ENCODE measurements around the gene DOCK2. TPM values are rescaled to one million over a fixed set of nuclear protein-coding genes. Genes with fewer than 3 reads are reported as not detected.

DOCK2 gene
- total and polyA plus RNA-seq, 2 experiments from 2014 or later, result 6.5 to 10.4 TPM

DNA sequence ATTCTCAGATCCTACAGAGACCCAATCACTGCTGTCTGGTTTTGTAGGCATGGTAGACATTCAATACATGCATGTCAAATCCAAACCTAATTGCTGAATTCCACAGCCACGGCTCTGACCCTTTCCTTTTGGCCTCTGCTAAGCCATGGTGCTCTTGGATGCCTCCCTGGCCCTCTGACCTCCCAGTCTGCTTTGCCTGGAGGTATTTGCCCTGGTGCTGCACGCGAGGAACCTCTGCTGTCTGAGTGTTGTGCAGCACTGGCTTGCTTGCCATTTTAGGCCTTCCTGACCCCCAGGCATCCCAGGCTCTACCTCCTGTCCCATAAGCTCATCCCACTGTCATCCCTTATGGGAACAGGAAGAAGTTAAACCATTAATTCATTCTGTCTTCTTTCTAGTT, 60.9 kb downstream of the DOCK2 start:
- peaks cover 34% of the 10 kb centered on the region for H3K4me1 ChIP-seq (ENCODE audit: insufficient read depth)
- no peaks in the 10 kb centered on the region for H3K9me2 ChIP-seq (ENCODE audit: insufficient read depth)
- peaks cover 41% of the 10 kb centered on the region for H3F3A ChIP-seq (ENCODE audit: insufficient read depth)
- WGBS, 2 experiments (ENCODE audit: low coverage in 1 of 2, low lambda C conversion rate in 2 of 2, missing lambda C conversion rate in 2 of 2), result 90 to 93% methylated on average over 3 of the region's 3 CpGs
- H3K9me3 ChIP-seq (ENCODE audit: low read depth), result no peaks in the 10 kb centered on the region
- peak overlapping the region; percentile 64 for H3K4me2 ChIP-seq (ENCODE audit: unreplicated experiment)
- no peaks in the 10 kb centered on the region for H3K36me3 ChIP-seq (ENCODE audit: low read depth)
- no peak overlapping the region for H3K4me3 ChIP-seq
- no peak overlapping the region for H2AFZ ChIP-seq
- TF ChIP-seq EZH2phosphoT487 (IDR thresholded peaks at IDR 0.05; ENCODE audit: insufficient read depth, low read depth) (no peak), EZH2 (IDR thresholded peaks at IDR 0.05; ENCODE audit: insufficient read depth, poor library complexity, severe bottlenecking) (no peak)
- H3K9ac ChIP-seq, result no peak overlapping the region
- no peaks in the 10 kb centered on the region for H3K27me3 ChIP-seq (replicated peaks; ENCODE audit: insufficient read depth)
- in situ Hi-C loops (cut with MboI), result no loop called here
- H3K79me2 ChIP-seq (ENCODE audit: insufficient read depth), result no peaks in the 10 kb centered on the region
- peak overlapping the region; percentile 91 for H3K27ac ChIP-seq
- no peak for DNase-seq
- no peaks in the 10 kb centered on the region for H4K20me1 ChIP-seq (ENCODE audit: insufficient read depth)

- DNase-seq, result no peak
- Histone ChIP-seq H3K9me2 (ENCODE audit: insufficient read depth) (no peaks in the 10 kb centered on the region), H3F3A (ENCODE audit: insufficient read depth) (peaks cover 48% of the 10 kb centered on the region), H3K9ac (no peak overlapping the region), H2AFZ (no peak overlapping the region), H3K27me3 (replicated peaks; ENCODE audit: insufficient read depth) (no peaks in the 10 kb centered on the region), H3K9me3 (ENCODE audit: low read depth) (no peaks in the 10 kb centered on the region), H4K20me1 (ENCODE audit: insufficient read depth) (no peaks in the 10 kb centered on the region), H3K4me1 (ENCODE audit: insufficient read depth) (peaks cover 37% of the 10 kb centered on the region), H3K4me3 (no peak overlapping the region), H3K4me2 (ENCODE audit: unreplicated experiment) (no peak overlapping the region), H3K79me2 (ENCODE audit: insufficient read depth) (no peaks in the 10 kb centered on the region), H3K27ac (no peak overlapping the region), H3K36me3 (ENCODE audit: low read depth) (no peaks in the 10 kb centered on the region)
- in situ Hi-C loops (cut with MboI), result loop anchor here (10.0 to 25.0 kb wide), 2 partner anchors 364 to 487 kb away; no protein-coding TSS in a partner anchor
- no peak for TF ChIP-seq EZH2phosphoT487 (IDR thresholded peaks at IDR 0.05; ENCODE audit: insufficient read depth, low read depth)
- no peak for TF ChIP-seq EZH2 (IDR thresholded peaks at IDR 0.05; ENCODE audit: insufficient read depth, poor library complexity, severe bottlenecking)
- 93 to 95% methylated on average over 5 of the region's 5 CpGs for WGBS, 2 experiments (ENCODE audit: low coverage in 1 of 2, low lambda C conversion rate in 2 of 2, missing lambda C conversion rate in 2 of 2)
Observed at GRCh38 chr5:169700611-169701010, 63.5 kb downstream of the DOCK2 start.

DNA sequence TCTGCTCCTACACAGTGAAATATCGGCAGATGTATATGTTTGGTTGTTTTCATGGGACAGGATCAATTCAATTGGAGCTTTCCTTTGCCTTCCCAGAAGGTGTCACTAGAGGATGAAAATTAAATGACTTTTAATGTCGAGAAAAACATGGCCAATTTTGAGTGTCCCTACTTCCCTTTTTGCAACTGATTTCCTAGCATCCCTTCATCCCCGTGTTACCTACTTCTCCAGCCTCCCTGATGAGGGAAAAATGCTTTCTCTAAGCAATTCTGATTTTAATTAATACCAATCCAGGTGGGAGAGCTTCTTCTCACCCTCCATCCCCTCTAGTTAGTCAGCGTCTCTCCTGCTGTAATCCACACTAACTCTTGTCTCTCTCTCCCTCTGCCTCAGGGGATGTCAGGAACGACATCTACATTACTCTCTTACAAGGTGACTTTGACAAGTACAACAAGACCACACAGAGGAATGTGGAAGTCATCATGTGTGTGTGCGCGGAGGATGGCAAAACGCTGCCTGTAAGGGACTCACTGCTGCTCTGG, 64.9 kb downstream of the DOCK2 start:
- TF ChIP-seq EZH2 (IDR thresholded peaks at IDR 0.05; ENCODE audit: insufficient read depth, poor library complexity, severe bottlenecking) (no peak), EZH2phosphoT487 (IDR thresholded peaks at IDR 0.05; ENCODE audit: insufficient read depth, low read depth) (no peak)
- Histone ChIP-seq H3K4me2 (ENCODE audit: unreplicated experiment) (no peak overlapping the region), H3K79me2 (ENCODE audit: insufficient read depth) (no peaks in the 10 kb centered on the region), H3K9me3 (ENCODE audit: low read depth) (no peaks in the 10 kb centered on the region), H3F3A (ENCODE audit: insufficient read depth) (peaks cover 51% of the 10 kb centered on the region), H3K27me3 (replicated peaks; ENCODE audit: insufficient read depth) (no peaks in the 10 kb centered on the region), H4K20me1 (ENCODE audit: insufficient read depth) (no peaks in the 10 kb centered on the region), H3K27ac (no peak overlapping the region), H3K4me3 (no peak overlapping the region), H3K9ac (no peak overlapping the region), H2AFZ (peak overlapping the region; percentile 38; the same call in 1 of the 2 replicates), H3K9me2 (ENCODE audit: insufficient read depth) (no peaks in the 10 kb centered on the region), H3K4me1 (ENCODE audit: insufficient read depth) (peaks cover 37% of the 10 kb centered on the region), H3K36me3 (ENCODE audit: low read depth) (no peaks in the 10 kb centered on the region)
- DNase-seq, result peak; percentile 70
- WGBS, 2 experiments (ENCODE audit: low coverage in 1 of 2, low lambda C conversion rate in 2 of 2, missing lambda C conversion rate in 2 of 2), result 53 to 54% methylated on average over 8 of the region's 8 CpGs
- in situ Hi-C loops (cut with MboI), result loop anchor here (10.0 to 25.0 kb wide), 2 partner anchors 363 to 485 kb away; no protein-coding TSS in a partner anchor

DNA sequence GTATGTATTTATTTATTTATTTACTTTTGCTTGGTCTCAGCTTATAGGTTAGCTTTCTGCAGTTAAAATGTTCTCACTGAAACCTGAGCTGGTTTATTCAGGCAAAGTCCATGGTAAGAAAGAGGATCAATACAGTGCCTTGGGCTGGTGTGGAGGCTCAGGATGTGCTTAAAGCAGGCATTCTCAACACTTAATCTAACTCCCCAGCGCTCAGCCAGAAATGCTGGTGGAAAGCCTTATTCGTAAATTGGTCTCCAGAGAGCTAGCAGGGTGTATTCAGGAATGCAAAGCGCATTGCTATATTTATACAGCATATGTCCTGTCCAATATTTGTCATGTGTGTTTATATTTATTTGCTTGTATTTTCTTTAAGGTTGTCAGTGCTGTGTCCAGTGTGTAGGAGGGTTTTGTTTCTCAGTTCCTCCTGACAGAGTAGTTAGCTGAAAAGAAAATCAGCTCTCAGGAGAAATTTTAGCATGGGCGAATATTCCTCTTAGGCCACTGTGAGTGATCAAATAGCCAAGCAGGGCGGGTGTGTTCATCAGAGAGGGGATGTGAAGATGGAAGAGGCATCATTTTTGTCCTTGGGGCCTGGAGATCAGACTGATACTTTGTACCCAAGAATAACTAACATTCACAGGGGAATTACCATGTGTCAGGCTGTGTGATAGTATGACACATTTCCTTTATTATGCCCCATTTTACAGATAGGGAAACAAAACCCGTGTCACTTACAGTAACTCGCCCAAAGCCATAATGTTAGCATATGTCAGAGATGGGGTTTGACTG, 65.8 kb downstream of the DOCK2 start:
- 91 to 92% methylated on average over 7 of the region's 7 CpGs for WGBS, 2 experiments (ENCODE audit: low coverage in 1 of 2, low lambda C conversion rate in 2 of 2, missing lambda C conversion rate in 2 of 2)
- Histone ChIP-seq H3K9ac (no peak overlapping the region), H3K9me2 (ENCODE audit: insufficient read depth) (no peaks in the 10 kb centered on the region), H3K27me3 (replicated peaks; ENCODE audit: insufficient read depth) (no peaks in the 10 kb centered on the region), H3K79me2 (ENCODE audit: insufficient read depth) (no peaks in the 10 kb centered on the region), H2AFZ (no peak overlapping the region), H4K20me1 (ENCODE audit: insufficient read depth) (no peaks in the 10 kb centered on the region), H3K4me2 (ENCODE audit: unreplicated experiment) (no peak overlapping the region), H3K9me3 (ENCODE audit: low read depth) (no peaks in the 10 kb centered on the region), H3K4me3 (no peak overlapping the region), H3F3A (ENCODE audit: insufficient read depth) (peaks cover 51% of the 10 kb centered on the region), H3K27ac (no peak overlapping the region), H3K4me1 (ENCODE audit: insufficient read depth) (peaks cover 36% of the 10 kb centered on the region), H3K36me3 (ENCODE audit: low read depth) (no peaks in the 10 kb centered on the region)
- peak; percentile 24 for DNase-seq
- in situ Hi-C loops (cut with MboI), result loop anchor here (10.0 to 25.0 kb wide), 2 partner anchors 362 to 484 kb away; no protein-coding TSS in a partner anchor
- TF ChIP-seq EZH2phosphoT487 (IDR thresholded peaks at IDR 0.05; ENCODE audit: insufficient read depth, low read depth) (no peak), EZH2 (IDR thresholded peaks at IDR 0.05; ENCODE audit: insufficient read depth, poor library complexity, severe bottlenecking) (no peak)
